HK-2 (cell line): ENCODE results near the gene CCDC89.
A peak's percentile ranks its signal among the peaks of the same experiment; 100 is the strongest.
"Not testable (repeated sequence)": the region's sequence is repeated elsewhere in the genome, so short reads cannot be mapped to it uniquely, and the experiment has no call there.

ENCODE experiments used
- DNase-seq: peaks from one replicate; pipeline ENCODE4 v3.0.0-alpha.2; 2018; ENCODE audit not compliant: unreplicated experiment

CCDC89 gene

DNA sequence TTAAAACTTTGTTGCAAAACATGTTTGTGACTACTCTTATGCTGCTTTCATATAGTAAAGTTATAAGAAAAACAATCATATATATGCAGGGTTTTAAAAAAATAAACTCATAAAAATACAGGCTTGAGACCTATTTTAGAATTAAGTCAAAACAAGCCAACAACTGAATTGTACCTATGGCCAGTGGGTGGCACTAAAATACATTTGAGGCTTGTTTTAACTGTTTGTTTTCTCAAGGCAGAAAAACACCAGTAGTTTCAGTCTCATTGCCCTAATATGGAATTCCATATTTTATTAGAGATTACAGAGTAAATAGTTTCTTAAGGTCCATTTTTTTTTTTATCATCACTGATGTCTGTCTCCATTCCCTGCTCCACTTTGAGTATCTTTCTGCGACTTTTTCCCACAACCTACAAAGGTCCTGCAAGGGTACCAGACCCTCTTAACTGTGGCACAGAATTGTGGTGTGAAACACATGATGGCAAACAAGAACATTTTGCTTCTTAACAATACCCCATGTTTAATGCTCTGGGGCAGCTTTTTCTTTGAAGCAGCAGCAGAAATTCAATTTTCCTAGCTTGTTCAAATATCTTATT lies 8.5 kb upstream of the CCDC89 start:
- DNase-seq: no peak

DNA sequence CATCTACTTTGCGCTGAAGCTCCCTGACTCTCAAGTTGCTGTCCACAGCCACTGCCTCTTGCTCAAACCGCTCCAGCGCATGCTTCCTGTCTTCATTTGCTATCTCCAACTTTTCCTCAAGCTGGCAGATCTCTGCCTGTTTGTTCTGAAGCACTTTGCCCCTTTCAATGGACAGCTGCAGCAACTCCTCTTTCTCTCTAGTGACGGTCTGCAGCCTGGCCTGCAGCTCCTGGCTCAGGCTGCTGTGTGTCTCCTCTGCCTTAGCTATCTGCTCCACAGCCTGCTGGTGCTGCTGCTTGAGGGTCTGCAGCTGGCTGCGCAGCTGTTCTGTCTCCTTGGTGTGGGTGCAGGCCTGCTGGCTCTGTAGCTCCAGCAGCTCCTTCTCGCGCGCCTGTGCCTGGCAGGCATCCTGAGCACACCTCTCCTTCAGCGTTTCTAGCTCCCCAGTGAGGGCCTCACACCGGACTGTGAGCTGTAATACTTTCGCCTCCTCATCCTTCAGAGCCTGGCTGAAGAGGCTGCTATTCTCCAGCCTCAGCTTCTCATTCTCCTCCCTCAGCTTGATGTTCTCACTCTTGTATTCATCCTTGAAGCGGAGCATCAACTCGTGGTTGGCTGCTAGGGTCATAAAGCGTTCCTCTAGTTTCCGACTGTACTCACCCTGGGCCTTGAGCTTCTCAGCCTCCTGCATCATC lies 723 bp downstream of the CCDC89 start:
- DNase-seq: no peak

DNA sequence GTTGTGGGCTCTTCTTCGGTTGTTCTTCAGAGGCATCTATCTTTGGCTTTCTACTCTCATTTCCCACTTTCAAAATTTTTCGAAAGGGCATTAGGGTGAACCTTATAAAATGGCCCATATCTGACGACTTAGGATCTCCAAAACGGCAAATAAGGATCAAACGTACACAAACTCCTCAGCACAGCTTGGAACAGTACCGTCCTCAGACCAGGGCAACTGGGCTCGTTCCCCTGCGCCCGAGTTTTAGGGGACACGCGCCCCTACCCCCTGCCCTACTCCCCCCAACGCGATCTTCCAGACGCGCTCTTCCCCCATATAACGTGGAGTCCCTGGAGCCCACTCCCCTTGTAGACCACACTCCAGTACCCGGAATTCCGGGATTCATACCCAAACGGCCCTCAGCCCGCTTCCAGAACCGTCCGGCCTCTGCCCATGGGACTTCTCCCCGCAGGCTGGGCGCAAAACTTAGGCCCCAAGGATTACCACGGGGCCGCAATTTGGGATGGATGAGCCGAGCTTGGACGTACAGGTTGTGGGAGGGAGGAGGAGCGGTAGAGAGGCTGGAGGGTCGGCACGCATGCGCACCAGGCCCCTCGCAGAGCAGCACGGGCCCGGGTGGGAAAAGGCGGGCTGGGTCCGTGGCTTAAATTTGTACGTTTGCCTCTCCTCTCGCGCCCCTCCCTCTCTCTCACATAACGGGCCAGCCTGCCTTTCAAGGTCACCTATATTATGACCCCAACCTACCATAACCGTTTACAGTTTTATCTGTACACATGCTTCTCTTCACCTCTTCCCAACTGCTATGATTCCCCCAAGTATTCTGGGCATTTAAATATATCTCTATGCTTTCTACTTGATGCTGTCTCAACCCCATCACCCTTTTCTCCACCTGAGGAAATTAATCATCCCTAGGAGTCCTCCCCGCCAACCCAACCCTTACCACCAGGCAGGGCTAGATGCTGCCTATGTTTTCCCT lies 3.4 kb downstream of the CCDC89 start:
- DNase-seq: no peak

DNA sequence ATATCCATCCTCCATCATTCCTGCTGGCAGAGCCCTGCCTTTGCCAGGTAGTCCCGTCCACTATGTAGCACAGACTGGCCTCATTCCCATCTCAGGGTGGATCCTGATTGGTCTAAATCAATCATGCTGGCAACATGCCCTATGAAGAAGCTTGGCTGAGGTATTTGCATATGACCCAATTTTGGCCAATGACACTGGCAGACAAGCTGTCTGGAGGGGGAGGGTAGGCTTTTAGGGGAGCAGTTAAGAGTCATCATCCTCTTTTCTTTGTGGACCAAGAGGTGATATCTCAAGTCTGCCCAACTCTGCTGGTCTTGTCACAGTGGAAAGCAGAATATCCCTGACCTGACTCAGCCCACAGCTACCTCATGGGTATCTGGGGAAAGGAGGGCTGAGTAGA lies 5.1 kb downstream of the CCDC89 start:
- DNase-seq: no peak

DNA sequence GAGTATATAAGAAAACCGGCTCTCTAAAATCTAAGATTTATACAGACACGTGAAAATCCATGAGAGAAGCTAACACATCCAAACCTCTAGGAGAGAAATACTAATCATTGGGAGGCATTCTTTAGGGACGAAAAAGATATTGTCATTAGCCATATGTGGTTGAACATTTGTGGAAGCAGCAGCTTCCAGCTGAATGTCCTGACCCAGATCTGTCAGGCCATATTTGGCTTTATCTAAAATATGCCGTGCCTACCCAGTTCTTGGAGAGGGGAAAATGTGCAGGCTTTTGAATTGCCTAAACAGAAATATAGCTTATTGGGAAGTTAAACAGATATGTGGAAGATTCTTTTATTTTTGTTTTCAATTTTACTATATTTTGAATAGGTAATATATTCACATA lies 6.4 kb downstream of the CCDC89 start:
- no peak for DNase-seq

DNA sequence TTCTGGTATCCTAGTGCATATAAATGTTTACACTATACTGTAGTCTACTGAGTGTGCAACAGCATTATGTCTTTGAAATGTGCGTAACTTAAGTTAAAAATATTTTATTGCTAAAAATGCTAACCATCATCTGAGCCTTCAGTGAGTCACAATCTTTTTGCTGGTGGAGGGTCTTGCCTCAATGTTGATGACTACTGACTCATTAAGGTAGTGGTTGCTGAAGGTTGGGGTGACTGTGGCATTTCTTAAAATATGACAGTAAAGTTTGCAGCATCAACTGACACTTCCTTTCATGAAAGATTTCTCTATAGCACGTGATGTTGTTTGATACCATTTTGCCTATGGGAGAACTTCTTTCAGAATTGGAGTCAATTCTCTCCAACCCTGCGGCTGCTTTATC lies 12.6 kb downstream of the CCDC89 start:
- DNase-seq: no peak

DNA sequence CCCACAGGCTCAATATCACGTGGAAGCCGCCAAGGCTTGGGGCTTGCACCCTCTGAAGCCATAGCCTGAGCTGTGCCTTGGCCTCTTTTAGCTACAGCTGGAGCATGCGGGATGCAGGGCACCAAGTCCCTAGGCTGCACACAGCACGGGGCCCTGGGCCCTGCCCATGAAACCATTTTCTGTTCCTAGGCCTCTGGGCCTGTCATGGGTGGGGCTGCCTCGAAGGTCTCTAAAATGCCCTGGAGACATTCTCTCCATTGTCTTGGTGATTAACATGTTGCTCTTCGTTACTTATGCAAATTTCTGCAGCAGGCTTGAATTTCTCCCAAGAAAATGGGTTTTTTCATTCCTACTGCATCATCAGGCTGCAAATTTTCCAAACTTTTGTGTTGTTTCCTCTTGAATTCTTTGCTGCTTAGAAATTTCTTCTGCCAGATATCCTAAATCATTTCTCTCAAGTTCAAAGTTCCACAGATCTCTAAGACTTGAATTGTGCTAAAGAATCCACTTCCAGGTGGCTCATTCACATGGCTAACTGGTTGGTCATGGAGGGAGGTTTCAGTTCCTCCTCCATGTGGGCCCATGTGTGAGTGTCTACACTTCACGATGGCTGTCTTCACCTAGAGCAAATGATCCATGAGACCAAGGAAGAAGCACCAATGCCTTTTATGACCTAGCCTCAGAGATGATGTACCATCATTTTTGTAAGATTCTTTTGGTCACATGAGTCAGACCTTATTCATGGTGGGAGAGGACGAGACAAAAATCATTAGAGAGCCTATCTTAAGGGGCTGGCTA lies 13.7 kb downstream of the CCDC89 start:
- no peak for DNase-seq

DNA sequence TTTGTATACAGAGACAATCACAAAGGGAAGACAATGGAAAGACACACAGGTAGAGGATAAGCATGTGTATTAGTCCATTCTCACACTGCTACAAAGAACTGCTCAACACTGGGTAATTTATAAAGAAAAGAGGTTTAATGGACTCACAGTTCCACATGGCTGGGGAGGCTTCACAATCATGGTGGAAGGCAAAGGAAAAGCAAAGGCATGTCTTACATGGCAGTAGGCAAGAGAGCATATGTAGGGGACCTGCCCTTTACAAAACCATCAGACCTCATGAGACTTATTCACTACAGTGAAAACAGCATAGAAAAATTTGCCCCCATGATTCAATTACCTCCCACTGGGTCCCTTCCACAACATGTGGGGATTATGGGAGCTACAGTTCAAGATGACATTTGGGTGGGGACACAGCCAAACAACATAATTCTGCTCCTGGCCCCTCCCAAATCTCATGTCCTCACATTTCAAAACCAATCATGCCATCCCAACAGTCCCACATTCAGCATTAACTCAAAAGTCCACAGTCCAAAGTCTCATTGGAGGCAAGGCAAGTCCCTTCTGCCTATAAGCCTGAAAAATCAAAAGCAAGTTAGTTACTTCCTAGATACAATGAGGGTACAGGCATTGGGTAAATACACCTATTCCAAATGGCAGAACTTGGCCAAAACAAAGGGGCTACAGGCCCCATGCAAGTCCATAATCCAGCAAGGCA lies 14.9 kb downstream of the CCDC89 start:
- not testable (repeated sequence) for DNase-seq

DNA sequence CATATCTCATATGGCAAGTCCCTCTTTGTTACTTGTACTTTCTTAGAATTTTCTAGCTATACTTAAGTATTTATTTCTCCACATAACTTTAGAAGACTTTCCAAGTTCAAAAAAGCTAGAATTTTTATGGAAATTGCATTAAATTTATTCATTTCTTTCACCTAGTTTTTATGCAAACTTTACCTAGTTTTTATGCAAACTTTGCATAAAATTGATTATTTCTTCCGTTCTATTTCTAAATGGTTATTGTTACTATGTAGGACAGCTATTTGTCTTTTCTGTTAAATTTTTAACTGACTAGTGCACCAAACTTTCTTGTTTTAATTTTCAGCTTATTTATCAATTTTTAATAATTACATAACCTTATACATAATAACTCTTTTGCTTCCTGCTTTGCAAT lies 17.8 kb downstream of the CCDC89 start:
- DNase-seq: no peak

DNA sequence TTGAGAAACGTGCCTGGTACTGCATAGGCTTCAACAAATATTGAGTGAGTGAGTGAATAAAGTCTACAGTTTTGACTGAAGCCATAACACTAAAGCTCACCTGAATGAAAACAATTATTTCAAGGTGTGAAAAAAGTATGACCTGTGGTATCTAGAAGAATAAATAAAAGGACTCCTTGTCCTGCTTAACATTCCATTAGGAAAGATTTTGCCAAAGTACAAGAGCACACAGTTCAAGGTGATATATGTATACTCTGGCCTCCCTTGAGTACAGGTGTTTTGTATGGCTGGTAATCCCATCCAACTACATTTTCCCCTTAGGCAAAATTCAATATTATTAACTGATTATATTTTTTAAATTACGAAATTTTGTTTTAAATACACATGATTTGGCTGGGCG lies 19.3 kb downstream of the CCDC89 start:
- DNase-seq: no peak

DNA sequence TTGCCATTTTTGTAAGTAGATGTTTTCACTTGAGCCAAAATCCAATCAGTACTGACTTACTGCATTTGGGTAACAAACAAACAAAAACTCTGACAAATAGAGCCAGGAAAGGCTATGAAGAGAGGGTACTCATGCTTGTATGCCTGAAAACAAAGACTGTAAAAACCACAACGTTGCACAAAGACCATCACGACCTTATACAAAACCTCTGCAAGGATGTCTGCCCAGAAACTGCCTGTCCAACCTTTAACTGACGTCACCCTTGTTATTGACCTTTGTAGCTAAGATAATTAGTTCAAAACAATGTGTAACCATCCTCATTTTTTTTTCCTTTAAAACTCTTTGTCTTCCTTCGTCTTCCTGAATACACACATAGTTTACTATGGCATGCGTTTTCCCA lies 20.3 kb downstream of the CCDC89 start:
- DNase-seq: no peak

DNA sequence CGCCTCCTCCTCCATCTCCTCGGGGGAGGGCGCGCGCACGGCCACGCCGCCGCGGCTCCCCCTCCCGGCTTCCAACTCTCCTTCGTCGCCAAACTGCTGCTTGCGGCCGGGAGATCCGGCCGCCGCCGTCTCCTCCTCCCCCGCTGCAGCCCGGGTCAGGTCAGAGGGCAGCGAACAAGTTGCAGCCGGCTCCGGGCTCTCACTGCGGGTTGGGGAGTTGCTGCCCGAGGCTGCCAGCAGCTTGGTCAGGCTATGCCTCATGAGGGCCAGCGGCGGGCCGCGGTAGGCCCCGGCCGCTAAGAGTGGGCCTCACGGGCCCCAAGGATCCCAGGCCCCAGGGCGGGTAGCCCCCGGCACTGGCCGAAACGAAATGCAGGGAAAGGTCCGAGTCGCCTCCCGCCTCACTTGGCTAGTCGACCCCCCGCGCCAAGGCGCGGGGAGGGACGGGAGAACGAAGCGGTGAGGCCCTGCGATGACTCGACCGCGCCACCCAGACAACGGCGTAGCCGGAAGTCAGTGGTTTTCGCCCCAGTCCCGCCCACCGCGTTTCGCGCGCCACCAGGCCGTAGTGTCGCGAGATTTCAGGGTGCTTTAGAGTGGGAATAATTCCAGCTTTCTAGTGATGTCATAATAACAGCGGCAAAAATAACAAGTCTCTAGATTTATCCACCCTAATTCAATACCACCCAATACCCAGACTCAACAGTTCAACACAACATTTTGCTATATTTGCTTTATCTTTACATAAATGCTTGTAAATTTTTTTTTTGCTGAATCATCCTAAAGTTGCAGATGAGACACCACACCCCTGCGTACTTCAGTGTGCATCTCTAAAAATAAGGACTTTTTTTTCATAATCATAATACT lies 21.1 kb downstream of the CCDC89 start, which contains the start of gene CREBZF:
Gene CREBZF, minus strand, starts transcription at position 515 of the 867 bp plus-strand sequence. Its CDS starts 254 bp downstream, at position 261.
- DNase-seq: peak; percentile 91

DNA sequence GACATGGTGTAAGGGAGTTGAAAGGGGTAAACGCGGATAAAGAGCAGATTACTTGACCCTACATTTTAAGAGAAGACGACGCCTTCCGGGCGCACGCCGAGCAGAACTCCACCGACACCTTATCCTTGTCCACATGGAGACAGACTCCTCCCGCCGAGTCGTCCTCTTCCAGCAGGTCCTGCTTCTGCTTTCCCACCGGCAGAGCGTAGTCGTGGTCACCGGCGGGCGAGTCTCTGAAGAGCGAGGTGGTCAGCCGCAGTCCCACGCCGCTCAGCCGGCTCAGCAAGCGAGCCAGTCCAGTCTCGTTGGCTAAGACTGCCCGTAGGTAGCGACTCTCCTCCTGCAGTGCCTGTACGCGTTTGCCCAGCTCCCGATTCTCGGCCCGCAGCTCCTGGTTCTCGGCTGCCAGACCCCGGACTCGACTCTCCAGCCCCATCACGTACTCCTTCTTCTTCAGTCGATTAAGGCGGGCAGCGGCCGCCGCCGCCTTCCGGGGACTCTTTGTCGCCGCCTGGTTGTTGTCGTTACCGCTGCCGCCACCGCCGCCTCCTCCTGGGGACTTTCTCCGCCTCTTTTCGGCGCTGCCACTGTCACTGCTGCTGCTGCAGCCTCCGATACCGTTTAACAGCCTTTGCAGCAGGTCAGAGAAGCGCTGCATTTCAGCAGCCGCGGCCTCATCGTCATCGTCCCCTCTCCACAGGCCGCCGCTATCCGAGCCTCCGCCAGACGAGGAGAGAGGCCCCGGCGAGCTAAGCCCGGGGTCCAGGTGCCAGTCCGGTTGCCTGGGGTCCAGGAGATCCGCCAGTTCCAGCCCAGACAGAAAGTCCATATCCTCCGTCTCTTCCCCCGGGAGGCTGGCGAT lies 22.0 kb downstream of the CCDC89 start:
- peak; percentile 68 for DNase-seq

DNA sequence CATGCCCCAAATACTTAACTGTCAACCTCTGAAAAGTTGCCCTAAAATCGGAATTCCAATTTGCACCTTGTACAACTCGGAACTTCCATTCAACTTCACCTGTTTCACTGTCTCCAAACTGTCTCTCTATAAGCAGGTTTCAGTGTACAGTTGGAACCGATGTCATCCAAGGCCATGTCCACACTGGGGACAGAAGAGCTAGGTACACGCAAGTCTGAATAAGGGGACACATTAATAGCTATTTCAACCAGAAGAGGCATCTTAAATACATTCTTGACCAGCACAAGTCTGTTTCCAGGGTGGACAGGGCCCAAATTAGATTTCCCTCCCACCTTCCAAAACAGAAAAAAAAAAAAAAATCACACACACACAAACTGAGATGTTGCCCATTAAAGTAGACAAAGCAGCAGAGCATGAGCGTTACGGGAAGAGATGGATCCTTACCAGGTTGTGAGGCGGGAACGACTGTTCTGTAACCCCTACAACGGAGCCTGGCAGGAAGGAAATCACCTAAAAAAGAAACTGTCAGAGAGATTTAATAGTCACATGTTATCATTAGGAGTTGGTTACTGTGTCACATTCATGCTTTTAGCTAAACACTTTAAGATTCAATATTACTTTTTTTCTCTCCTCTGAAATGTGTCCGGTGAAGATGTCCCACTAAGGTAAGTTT lies 22.8 kb downstream of the CCDC89 start:
- DNase-seq: no peak

DNA sequence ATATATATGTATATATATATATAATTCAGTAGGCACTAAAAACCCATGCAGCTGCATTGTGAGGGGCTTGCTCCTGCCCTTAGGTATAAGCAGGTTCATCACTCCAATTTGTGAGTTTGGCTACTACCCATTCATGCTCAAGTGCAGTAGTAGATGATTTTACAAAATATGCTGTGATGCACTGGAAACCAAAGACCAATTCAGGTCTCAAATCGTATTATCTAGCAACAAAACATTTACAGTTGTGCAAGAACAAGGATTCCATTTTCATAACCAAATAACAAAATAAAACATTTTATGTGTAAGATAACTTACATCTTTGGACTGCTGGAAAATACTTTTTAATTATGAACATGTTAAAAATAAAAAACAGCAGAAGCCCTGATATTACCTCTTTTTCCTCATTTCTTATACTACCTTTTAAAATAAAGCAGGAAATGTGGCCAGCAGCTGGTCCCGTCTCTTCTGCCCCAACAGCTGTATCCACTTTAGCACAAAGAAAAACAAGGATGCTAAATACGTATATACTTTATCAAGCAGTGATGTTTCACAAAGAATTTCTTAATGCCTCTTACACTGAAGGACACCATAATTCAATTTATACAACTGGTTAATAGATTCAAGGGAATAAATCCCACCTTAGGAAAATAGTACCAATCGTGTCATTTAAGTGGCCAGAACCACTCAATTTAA lies 23.9 kb downstream of the CCDC89 start:
- no peak for DNase-seq

DNA sequence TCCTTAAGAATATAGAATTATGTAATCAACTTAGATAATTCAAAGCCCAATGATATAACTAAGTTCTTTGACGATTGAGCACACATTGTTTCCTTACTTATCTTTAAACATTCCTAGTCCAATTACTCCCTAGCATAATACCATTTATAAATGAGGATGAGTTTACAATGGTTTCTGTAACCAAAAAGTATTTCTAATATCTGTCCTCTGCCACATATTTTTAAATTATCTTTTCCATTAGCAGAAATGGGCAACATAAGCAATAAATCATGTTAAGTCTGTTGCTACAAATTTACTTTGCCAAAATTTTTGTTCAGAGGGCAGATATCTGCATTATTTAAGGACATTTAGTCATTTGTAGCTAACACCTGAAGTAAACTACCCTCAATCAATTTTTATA lies 27.8 kb downstream of the CCDC89 start:
- DNase-seq: no peak

DNA sequence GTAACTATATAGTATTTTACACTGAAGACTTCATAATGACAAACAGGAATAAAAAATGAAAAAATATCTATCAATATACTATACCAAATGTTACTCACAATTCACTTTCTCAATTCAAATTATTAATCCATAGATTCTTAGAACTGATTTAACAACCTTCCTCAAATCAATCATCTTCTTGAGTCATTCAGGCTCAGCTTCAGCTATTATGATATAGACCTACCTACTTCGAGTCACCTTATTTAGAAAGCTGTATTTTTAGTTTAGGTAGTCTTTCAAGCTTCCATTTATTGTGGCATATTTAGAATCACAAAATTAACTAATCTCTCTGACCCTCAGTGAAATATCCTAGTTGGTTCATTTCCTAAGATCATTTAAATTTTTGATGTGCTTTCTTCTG lies 29.2 kb downstream of the CCDC89 start:
- no peak for DNase-seq

DNA sequence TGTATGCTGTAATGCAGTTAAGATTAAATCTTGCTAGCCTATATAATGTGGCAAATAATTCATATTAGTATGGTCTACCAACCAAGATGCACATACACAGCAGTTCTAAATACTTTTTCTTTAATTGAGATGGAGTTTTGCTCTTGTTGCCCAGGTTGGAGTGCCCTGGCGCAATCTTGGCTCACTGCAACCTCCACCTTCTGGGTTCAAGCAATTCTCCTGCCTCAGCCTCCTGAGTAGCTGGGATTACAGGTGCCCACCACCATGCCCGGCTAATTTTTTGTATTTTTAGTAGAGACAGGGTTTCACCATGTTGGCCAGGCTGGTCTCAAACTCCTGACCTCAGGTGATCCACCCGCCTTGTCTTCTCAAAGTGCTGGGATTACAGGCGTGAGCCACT lies 31.7 kb downstream of the CCDC89 start:
- not testable (repeated sequence) for DNase-seq
